Fibroblast of the conjunctiva (primary cell): ENCODE data around the gene BCAP31.
"Not testable (repeated sequence)": the region's sequence is repeated elsewhere in the genome, so short reads cannot be mapped to it uniquely, and the experiment has no call there.

ENCODE experiments used
- DNase-seq: peaks from one replicate; pipeline ENCODE4 v3.0.0-alpha.2; 2010; ENCODE audit warnings: low read depth

Gene BCAP31

DNA sequence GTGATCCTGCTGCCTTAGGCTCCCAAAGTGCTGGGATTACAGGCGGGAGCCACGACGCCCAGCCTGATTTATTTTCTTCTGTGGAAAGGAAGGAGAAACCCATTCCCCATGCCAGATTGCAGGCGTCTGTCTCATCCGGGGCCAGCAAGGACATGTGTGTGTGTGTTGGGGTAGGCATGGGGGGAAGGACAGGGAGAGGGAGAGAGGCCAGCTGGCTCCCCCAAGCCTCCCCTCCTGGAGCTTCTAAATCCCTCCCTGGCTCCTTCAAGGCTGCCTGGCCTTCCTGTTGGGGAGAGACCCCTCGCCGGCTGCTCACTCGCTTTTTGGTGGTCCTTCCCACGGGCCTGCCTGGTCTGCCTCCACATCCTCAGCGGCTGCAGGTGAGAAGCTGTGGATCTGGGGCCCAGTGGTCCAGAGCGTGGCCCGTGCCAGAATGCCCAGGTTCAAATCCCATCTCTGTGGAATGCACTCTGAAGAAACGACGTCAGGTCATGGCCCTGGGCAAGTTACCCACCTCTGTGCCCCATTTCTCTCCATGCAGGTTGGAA is 38.5 kb upstream of the BCAP31 start:
- DNase-seq, result no peak

DNA sequence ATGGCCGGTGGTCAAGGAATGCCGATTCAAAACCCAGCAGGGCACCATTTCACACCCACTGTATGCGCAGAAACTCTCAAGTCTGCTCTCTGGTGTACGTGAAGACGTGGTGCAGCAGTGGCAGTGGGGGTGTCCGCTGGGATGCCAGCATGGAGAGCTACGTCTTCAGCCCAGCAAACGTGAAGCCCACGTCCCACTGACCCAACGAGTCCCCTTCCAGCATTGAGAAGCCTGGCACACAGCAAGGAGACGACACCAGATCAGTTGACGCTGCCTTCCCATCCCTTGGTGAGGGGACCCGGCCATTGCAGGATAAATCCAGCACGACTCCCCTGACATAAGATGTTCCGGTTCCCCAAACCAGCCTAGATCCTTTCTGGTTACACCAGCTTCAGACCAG is 37.7 kb upstream of the BCAP31 start:
- no peak for DNase-seq

DNA sequence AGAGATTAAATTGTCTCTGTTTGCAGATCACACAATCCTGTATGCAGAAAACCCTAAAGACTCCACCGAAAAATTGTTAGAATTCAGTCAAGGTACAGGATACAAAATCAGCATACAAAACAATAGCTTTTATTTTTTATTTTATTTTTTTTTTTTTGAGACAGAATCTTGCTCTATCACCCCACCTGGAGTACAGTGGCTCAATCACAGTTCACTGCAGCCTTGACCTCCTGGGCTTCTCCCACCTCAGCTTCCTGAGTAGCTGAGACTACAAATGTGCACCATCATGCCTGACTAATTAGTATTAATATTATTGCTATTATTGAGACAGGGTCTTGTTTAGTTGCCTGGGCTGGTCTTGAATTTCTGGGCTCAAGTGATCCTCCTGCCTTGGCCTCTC is 30.9 kb upstream of the BCAP31 start:
- DNase-seq, result no peak

DNA sequence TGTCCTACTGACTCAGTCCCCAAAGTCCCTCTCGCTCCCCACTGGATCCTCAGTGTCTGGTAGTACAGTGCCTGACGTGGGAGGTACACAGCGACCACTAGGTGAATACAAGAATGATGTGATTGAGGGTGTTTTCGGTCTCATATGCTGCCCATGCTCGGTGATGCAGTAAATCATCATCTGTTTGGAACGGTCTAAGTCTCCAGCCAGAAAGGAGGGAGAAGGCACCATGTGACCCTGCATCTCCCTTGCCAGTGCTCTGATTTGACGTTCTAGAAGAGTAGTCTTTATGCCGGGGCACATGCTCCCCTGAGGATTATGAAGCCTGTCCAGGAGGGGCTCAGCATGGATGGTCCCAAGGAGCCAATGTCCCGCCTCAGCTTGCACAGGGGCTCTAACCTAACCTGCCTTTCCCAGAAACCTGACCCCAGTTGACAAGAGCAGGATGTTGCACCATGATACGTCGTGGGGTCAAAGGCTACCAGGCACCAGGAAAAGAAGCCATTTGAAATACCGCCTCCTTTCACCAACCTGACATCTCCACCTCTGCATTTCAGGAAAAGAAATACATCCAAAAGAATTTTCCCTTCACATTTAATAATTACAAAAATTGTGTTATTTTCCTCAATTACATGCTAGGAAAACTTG is 26.1 kb upstream of the BCAP31 start:
- DNase-seq, result no peak

DNA sequence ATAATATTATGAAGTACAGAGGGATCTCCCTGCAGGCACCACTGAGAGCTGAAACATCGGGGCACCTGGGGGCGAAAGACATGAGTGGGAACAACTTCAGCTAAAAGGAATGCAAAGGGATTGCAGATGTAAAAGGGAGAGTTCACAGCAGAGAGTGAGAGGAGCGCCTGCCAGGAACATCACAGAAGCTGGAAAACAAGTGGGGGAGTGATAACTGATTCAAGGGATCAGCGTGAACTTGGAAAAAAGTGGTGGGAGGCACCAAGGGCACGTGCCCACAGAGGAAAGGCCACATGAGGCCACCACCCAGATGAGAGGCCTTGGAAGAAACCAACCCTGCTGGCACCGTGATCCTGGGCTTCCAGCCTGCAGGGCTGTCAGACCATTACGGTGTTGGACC is 24.8 kb upstream of the BCAP31 start:
- not testable (repeated sequence) for DNase-seq

DNA sequence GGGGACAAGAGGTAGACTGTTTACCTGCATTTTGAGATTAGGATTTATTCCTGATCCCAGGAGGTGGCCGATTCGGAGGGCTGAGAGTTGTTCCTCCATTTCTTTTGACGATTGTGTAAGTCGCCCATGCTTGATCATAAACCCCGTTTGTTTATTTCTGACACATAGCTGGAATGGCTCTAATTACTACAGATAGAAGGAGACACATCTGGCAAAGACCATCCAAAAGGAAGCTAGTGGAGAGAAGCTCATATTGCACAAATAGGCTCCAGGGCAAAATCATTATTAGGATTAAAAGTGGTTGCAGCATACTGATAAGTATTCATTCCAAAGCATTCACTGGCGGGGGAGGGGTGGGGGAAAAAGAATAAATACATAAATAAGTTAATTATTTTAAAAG is 22.8 kb upstream of the BCAP31 start:
- not testable (repeated sequence) for DNase-seq

DNA sequence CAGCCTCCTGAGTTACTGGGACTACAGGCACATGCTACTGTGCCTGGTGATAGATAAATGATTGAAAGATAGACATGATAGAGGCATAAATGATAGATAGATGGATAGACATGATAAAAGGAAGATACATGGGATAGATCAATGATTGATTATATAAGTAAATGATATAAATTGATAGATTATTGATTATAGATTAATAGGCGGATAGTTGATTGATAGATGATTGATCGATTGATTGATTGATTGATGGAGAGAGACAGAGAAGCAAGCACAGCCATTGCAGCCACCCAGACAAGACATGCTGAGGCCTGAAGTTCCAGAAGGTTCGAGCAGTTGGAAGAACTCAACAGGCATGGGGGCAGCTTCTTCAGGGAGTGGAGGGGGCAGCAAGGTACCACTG is 22.2 kb upstream of the BCAP31 start:
- no peak for DNase-seq

DNA sequence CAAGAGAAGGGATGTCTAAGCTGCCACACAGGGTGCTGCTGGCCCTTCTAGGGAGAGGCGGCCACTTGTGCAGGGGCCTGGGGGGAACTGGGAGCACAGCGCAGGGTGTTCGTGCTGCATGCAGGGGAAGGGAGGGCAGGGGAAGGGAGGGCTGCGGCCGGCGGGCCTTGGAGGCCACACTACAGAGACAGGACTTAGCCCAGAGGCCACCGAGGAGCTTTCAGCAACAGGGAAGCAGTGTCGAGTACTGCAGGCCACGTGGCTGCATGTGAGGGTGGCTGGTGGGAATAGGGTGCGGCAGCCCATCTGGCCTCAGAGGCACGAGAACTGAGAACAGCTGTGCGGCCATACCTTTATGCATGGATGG is 20.9 kb upstream of the BCAP31 start:
- DNase-seq, result not testable (repeated sequence)

DNA sequence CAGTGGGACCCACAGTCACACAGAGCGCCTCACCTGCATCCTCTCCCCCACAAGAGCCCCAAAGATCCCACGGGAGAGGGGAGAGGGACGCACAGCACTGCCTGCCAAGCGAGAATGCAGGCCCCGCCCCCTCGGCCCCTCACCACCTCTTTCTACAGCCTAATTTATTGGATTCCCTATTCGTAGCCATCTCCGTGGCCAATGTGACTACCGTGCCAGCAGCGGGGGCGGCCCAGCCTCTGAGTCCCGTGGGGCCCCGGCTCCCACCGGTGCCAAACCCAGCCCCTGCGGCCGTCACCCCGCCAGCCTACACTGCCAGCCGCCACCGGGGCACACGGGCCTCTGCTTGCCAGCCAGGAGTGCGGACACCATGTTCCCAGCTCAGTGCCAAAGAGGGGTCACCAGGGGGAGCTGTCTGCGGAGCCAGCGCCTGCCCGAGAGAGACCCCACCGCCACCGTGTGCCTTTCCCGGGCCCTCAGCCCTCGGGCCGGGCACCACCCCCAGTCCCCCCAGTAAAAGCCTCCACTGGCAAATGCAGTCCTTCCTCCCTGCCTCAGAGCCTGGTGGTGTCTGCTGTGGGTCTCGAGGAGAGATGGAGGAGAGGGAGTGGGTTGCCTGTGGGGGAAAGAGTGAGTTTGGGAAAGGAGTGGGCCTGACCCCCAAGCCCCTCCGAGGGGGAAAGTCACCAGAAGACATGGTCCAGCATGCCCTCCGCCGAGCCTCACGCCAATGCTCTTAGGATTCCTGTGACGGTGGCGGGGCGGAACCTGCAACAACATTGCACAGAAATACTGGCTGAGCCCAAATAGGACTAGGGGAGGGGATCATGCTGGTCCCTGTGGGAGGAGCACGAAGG is 20.3 kb upstream of the BCAP31 start:
- DNase-seq, result no peak

DNA sequence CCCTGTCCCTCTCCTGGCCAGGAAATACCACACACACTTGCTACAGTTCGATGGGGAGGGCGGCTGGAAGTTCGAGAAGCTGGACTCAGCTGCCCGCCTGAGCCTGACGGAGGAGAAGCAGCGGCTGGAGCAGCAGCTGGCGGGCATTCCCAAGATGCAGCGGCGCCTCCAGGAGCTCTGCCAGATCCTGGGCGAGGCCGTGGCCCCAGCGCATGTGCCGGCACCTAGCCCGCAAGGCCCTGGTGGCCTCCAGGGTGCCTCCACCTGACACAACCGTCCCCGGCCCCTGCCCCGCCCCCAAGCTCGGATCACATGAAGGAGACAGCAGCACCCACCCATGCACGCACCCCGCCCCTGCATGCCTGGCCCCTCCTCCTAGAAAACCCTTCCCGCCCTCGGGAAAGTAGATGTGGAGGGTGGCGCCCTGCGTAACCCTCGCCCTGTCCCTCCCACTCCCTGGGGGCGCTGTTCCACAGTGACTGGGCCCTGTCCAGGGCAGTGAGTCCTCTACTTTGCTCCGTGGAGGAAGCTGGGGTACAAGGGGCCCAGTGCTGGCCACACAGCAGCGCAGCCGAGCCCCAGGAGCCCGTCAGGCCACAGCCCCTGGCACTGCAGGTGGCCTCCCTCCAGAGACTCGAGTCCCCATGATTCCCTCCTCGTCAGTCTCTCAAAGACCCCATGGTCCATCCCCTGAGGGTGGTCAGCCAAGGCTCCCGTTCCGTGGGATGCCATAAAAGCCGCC is 19.5 kb upstream of the BCAP31 start:
- not testable (repeated sequence) for DNase-seq

DNA sequence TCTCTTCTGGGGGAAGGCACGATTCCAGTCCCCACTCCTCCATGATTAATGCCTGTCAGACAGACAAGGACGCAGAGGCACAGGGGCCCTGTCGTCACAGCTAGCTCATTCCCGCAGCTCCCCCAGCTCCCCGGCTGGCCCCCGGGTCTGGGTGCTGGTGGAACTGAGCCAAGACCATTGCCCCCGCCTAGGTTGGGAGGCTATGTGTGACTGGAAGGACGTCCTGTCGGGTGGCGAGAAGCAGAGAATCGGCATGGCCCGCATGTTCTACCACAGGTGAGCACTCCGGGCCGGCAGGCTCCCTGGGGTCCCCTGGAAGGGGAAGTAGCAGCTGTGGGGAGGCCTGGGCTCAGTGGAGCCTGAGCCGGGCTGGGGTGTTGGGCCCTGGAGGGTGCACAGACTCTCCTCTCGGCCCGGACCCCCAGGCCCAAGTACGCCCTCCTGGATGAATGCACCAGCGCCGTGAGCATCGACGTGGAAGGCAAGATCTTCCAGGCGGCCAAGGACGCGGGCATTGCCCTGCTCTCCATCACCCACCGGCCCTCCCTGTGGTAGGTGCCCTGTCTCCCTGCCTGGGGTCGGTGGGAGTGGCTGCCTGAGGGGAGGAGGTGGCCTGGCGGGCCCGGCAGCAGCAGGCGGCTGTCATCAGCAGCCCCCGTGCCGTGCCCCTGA is 18.7 kb upstream of the BCAP31 start:
- DNase-seq, result not testable (repeated sequence)

DNA sequence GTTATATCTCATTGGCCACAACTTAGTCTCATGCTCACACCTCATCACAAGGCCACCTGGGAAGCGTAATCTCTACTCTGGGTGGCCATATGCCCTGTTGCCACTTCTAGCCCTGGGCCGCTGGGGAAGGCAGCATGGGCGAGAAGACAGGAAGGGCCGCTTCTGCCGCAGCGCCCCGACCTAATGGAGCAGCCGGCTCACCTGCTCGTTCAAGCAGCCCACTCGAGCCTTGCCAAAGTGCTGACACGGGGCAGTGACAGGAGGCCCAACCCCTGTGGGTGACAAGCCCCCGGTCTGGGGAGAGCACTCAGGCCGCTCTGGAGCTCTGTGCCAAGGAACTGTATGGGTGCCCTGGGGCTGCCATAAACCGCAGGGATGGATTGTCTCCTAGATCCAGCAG is 17.9 kb upstream of the BCAP31 start:
- DNase-seq, result not testable (repeated sequence)

DNA sequence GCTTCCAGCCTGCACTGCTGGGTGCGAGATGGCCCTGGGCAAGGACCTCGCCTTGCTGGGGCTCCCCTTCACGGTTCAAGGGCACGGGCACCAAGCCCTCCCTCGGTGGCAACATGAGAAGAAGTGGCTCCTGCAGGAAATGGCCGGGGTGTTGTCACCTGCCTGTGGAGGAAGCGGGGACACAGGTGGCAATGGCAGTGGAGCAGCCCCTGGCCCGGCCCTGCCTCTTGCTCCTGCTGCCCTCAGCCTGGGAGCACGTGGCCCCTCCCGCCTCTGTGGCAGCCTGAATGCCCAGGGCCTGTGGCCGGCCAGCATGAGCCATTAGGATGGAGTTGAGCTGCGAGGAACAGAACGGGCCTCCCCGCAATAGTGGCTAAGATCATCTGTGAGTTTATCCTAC is 17.3 kb upstream of the BCAP31 start:
- no peak for DNase-seq

DNA sequence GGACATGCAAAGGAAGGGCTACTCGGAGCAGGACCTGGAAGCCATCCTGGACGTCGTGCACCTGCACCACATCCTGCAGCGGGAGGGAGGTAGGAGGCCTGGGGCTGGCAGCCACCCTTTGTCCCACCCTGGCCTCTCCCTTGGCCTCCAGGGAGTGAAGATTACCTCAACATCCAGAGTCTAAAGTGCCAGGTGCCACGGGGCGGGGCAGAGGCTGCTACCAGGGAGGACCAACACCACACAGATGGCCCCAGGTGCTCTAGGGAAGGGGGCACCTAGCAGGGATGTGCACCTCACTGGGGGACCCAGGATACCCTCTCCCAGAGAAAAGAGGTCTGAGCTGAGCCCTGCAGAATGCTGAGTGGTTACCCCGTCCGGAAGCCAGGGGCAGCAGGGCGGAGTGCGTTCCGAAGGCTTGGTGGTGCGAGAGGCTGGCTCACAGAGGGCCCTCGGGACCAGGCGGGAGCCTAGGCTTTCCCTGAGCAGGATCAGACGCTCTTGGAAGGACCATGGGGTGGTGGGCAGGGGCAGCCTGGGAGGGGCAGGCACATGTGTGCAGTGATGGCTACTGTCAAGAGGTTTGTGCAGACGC is 16.5 kb upstream of the BCAP31 start:
- no peak for DNase-seq

DNA sequence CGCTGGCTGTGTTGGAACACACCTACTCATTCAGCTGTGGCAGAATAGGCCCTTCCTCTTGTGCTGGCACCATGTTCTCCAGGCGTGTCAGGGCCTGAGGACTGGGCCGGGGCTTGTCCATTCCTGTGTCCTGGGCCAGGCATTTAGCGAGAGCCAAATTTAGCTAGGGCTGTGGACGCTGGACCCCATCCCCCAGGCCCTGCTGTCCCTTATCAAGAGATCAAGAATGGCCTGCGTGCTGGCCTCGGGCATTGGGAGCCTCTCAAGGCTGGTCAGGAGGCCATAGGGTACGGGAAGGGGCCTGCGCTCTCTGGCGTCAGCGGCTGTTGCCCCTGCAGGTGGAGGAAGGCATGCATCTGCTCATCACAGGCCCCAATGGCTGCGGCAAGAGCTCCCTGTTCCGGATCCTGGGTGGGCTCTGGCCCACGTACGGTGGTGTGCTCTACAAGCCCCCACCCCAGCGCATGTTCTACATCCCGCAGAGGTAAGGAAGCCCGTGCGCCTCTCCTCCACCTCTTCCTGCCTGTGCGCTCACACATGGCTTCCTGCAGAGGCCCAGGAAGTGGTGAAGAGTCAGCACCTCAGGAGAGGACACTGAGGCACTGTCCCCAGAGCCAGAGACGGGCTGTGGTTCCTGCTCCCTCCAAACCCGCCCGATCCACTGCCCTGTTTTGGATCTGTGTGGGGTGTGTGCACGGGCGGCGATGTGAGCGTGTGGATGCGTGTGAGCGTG is 15.7 kb upstream of the BCAP31 start:
- no peak for DNase-seq

DNA sequence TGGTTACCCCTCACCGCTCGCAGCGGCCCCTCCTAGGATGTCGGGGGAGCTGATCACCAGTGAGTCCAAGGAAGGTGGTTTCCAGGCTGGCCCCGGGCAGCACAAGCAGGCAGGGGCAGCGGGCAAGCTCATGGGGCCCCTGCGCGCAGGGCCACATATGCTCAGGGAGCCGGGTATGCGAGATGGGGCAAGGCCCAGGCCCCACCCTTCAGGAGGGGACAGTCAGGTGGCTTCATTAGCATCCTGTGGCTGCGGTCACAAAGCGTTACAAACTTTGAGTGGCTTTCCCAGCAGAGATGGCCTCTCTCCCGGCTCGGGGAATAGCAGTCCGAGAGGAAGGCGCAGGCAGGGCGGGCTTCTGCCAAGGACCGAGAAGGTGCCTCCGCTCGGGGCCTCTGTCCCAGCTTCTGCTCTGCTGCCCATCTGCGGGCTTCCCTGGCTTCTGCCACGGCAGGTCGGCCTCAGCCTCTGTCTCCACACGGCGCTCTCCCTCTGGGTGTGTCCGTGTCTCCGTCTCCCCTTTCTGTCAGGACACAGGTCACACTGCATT is 13.9 kb upstream of the BCAP31 start:
- DNase-seq, result no peak

DNA sequence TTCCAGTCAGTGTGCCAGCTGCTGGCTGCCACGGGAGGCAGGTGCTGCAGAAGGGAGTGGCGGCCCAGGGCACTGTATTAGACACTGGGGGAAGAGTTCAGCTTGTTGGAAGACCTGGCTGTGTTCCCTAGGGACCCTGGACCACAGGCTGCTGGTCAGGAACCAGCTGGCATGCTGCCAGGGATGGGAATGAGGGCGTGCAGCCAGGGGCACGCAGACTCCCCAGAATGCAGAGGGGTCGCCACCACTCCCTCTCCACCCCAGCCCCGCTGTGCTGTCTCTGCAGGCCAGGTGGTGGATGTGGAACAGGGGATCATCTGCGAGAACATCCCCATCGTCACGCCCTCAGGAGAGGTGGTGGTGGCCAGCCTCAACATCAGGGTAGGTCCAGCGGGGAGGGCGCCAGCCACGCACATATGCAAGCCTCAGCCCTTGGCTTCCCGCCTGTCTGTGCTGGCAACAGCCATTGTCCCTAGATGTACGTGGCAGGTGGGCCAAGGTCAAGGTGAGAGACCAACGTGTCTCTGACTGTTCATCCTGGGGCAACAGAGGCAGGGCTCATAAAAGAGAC is 12.8 kb upstream of the BCAP31 start:
- DNase-seq, result no peak

DNA sequence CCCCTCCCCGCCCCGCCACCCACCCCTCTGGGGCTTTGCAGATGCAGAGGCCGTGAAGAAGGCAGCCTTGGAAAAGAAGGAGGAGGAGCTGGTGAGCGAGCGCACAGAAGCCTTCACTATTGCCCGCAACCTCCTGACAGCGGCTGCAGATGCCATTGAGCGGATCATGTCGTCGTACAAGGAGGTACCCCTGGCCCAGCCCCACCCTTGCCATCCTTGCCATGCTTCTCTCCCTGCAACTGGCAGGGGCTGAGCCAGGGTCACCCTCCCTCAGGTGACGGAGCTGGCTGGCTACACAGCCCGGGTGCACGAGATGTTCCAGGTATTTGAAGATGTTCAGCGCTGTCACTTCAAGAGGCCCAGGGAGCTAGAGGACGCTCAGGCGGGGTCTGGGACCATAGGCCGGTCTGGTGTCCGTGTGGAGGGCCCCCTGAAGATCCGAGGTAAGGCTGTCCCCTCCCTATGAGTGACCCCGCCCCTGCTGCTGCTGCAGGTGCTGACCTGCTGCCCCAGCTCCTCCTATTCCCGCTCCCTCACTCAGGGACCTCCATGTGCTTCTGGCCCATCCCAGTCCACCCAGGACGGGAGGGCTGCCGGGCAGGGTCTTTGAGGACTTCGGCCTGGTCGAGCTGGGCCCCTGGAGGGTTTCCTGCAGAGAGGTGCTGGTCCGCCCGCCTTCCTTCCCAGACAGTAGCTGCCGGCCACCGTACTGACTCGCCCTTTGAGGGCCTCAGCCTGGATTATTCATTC is 12.1 kb upstream of the BCAP31 start:
- DNase-seq, result no peak

DNA sequence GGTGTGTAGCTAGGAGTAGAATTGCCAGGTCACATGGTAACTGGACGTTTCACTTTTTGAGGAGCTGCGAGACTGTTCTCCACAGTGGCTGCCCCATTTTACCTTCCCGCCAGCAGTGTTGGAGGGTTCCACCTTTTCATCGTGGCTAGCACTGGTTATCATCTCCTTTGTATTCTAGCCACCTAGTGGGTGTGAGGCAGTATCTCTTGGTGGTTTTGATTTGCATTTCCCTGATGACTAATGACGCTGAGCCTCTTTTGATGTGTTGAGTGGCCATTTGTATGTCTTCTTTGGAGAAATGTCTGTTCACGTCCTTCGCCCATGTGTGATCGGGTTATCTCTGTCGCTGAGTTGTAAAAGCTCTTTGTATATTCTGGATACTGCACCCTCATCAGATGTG is 11.1 kb upstream of the BCAP31 start:
- no peak for DNase-seq

DNA sequence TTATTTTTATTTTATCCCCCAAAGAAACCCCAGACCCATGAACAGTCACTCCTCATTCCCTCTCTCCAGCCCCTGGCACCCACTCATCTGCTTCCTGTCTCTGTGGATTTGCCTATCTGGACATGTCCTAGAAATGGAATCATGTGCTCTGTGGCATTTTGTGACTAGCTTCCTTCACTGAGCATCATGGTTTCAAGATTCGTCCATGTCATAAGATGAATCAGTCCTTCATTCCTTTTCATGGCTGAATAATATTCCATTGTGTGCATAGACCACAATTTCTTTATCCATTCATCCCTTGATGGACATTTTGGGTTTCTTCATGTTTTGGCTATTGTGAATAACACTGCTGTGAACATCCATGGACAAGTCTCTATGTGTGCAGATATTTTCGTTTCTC is 10.7 kb upstream of the BCAP31 start:
- no peak for DNase-seq
